Epithelial cell of esophagus (primary cell): ENCODE data around the gene CDK13.
"Not testable (repeated sequence)": the region's sequence is repeated elsewhere in the genome, so short reads cannot be mapped to it uniquely, and the experiment has no call there.

Source experiments
- DNase-seq: peaks from one replicate; pipeline ENCODE4 v3.0.0; 2010; ENCODE audit warnings: low read depth
- H3K4me3 ChIP-seq: 2 replicates; pipeline ENCODE4 v1.5.1; 2011; ENCODE audit warnings: mild to moderate bottlenecking, low read length, control low read depth
- CTCF ChIP-seq: IDR thresholded peaks from 2 replicates; pipeline ENCODE4 v1.5.1; 2011; ENCODE audit warnings: low read depth, mild to moderate bottlenecking, low read length, control low read depth, inconsistent platforms; ENCODE audit not compliant: insufficient read depth; ENCODE audit errors: missing control alignments

CDK13 gene

DNA sequence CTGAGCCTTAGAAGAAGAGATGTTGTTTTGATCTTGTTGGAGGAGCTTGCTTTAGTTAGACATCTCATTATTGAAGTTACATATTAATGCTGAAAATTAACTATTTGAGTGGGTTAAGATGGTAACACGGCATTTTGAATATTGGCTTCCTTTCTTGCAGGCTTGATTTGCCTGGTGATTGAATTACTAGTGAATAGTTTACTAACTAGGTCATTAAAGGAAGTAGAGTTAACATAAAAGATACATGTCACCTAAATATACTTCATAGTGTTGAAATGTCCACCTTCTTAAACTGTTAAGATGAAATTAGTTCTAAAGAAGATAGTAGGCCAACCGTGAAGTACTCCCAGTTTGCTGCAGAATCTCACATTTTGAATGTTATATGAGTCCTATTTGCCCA lies 165.9 kb downstream of the CDK13 start:
- no peak for TF ChIP-seq CTCF
- no peak for DNase-seq
- H3K4me3 ChIP-seq: no peak overlapping the region

- DNase-seq: peak; percentile 73
These were observed 167.1 kb downstream of the CDK13 start for GRCh38 chr7:40117199-40117598.

DNA sequence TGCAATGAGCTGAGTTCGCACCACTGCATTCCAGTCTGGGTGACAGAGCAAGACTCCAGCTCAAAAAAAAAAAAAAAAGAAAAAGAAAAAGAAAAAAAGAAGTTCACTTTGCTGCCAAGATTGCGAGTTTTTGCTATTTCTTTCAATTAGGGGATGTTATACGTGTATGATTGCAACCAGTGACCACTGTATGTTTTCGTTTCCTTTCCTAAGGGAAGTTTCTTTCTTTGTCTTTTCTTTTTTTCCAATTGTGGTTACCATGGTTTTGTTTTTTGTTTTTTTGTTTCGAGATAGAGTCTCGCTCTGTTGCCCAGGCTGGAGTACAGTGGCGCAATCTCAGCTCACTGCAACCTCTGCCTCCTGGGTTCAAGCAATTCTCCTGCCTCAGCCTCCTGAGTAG lies 168.1 kb downstream of the CDK13 start:
- DNase-seq: not testable (repeated sequence)

More at GRCh38 chr7:40117199-40117598, 167.1 kb downstream of the CDK13 start:
- H3K4me3 ChIP-seq: not testable (repeated sequence)

GRCh38 chr7:40120020-40120419 lies 170.0 kb downstream of the CDK13 start:
- no peak for TF ChIP-seq CTCF
- no peak for DNase-seq
- H3K4me3 ChIP-seq: no peak overlapping the region

More for the DNA sequence above, 168.1 kb downstream of the CDK13 start:
- not testable (repeated sequence) for H3K4me3 ChIP-seq

DNA sequence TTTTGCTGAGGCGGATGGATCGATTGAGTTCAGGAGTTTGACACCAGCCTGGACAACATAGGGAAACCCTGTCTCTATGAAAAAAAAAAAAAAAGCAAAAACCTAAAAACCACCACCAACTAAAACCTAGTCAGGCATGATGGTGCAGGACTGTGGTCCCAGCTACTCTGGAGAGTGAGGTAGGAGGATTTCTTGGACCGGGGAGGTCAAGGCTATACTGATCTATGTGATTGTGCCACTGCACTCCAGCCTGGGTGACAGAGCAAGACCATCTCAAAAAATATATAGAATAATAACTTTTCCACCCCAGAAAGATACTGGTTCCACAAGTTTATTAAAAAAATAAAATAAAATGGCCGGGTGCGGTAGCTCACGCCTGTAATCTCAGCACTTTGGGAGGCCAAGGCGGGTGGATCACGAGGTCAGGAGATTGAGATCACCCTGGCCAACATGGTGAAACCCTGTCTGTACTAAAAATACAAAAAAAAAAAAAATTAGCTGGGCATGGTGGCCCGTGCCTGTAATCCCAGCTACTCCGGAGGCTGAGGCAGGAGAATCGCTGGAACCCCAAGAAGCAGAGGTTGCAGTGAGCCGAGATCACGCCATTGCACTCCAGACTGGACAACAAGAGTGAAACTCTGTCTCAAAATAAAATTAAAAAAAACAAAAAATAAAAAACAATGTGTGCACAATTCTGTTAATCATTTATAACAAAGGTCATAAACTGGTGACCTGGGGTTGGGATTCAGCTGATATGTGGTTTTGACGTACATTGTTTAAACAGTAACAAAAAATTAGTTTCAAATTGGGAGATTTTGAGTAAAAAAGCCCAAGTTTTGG lies 172.3 kb downstream of the CDK13 start:
- not testable (repeated sequence) for DNase-seq

GRCh38 chr7:40122940-40123254 lies 172.8 kb downstream of the CDK13 start:
- H3K4me3 ChIP-seq: no peak overlapping the region
- TF ChIP-seq CTCF: no peak
- no peak for DNase-seq

More for the DNA sequence above, 172.3 kb downstream of the CDK13 start:
- not testable (repeated sequence) for H3K4me3 ChIP-seq

DNA sequence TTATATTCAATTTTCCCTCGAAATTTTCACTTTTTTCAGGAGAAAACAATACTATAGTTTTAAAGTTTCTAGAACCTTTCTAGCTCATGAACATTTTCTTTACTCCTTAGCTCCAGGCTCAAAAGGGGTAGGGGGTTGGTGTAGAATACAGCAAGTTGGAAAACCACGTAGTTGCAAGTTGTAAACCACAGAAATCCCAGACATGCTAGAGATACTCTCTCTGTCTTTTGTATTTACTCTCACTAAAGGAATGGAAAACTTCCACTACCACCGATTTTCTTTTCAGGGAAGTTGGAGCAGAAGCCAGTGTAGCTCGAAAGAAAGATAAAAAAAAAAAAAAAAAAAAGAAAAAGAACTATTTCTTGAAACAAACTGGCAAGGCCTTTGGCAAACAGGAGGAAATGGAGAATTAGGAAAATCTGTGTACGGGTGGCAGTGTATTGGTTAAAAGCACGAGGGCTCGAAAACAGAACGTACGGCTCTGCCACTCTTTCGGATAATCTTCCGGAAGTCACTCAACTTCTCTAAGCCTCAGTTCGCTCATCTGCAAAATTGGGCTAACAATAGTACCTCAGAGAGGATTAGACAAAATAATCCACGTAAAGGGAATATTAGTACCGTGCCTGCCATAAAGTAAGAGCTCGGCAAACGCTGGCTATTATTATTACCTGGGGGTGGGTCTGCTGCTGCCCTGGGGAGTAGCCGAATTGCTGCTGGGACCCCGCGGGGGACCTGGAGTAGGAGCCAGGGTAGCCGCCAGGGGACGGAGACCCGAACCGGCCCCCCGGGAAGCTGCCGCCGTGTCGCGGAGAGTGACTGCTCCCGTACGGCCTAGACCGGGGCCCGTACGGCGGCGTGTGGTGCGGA lies 183.7 kb downstream of the CDK13 start:
- peak overlapping the region; percentile 95 for H3K4me3 ChIP-seq
- DNase-seq: peak; percentile 15
- no peak for TF ChIP-seq CTCF

GRCh38 chr7:40134428-40135316 lies 184.6 kb downstream of the CDK13 start, which contains the start of the genes MPLKIP and SUGCT:
TSS of gene MPLKIP (minus strand) at chr7:40134622. CDS start at chr7:40134567, 55 bp downstream.
TSS of gene SUGCT (plus strand) at chr7:40135005.
- H3K4me3 ChIP-seq: peak within 1 kb of the TSS; percentile 95
- DNase-seq: peak; percentile 87
- peak; percentile 50 for TF ChIP-seq CTCF
